K562 treated with DMSO at 1 percent for 12 hours (cell line): ENCODE data around the gene QDPR. TPM values are rescaled to one million over a fixed set of nuclear protein-coding genes. Genes with fewer than 3 reads are reported as not detected.

Experiments
- total RNA-seq: library from RNA; unstranded; fragments of 300-600 nt; gene quantifications from 2 replicates; pipeline ENCODE4 v1.2.3, GENCODE V29; 2022; ENCODE audit not compliant: insufficient read depth

The QDPR gene
- total RNA-seq = 24.7 and 26.1 TPM in 2 replicates

GRCh38 chr4:17511950-17512795 lies at the start of gene QDPR:
Gene QDPR, minus strand, starts transcription at chr4:17512090. Its CDS starts 36 bp downstream, at chr4:17512054.

GRCh38 chr4:17514865-17515264 lies 3.0 kb upstream of the QDPR start, which contains the start of gene CLRN2:
Gene CLRN2, plus strand, starts transcription at chr4:17515165. Its CDS starts 102 bp downstream, at chr4:17515267.

Other genes with a start within 250 kb of the QDPR start
- not detected in 2 replicates for gene CLRN2, start 3.1 kb upstream of the QDPR start, total RNA-seq
- gene LAP3, start 65.1 kb upstream of the QDPR start, total RNA-seq = 34.2 and 40.3 TPM in 2 replicates
- 19.2 and 37.6 TPM in 2 replicates for gene MED28, start 102.6 kb upstream of the QDPR start, total RNA-seq